Endothelial cell of hepatic sinusoid (primary cell): Measurements from ENCODE around the gene CYB5D1.

Experiments used
- in situ Hi-C: cut with HindIII; loops from 2 replicates; pipeline ENCODE4 v1.10.0; 2017; ENCODE audit warnings: low sequenced_read_pairs

CYB5D1 gene

DNA sequence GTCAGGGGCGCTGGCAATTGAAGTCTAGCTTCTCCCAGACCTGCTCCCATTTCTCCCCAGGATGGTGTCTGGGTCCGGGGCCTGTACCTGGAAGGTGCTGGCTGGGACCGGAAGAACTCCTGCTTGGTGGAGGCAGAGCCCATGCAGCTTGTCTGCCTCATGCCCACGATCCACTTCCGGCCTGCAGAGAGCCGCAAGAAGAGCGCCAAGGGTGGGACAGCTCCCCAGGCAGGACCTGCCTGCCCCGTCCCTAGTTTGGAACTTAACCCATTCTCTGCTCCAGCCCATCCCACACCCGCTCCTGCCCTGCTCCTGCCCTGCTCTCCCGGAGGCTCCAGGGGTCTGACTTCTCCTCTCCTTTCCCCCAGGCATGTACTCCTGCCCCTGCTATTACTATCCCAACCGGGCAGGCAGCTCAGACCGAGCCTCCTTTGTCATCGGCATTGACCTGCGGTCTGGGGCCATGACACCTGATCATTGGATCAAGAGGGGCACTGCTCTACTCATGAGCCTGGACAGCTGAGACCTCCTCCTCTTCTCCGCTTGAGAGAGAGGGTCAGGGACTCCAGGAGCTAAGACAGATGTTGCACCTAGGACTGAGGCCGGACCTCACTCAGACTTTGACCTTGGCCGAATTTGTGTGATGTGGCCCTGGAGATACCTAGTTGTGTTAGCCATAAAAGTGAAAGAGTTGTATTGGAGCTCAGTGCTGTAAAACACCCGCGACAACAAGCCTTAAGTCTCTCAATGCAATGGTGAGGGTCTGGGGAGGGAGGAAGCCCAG is 24.6 kb upstream of the CYB5D1 start:
- in situ Hi-C loops, result no loop called here

DNA sequence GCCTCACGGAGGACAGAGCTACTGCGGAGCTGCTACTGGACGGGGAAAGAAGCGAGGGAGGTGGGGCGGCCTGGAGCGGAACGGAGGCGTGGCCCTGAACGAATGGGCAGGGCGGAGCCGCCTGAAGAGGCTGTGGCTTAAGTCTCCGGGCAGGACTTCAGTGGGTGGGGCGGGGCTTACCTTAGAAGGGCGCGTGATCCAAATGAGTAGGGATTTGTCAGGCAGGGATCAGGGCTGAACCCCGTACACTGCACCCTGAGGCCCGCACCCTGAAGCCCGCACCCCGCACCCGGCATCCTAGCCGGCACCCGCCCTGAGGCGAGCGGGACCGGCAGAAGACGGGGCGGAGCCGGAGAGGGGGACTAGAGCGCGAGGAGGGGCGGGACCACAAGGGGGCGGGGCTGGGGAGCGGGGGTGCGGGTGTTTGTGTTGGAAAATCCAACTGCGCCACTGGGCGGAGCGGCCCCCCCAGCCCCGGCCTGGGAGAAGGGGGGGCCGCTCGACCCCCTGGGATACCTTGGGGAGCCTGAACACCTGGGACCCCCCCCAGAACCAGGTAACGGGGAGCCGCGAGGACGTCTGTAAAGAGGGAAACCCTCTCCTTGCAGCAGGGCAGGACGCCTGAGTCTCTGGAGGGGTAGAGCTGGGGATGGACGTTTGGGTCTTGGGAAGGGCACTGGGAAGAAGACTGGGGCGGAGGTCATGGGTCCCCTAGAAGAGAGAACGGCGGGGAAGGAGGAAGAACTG is 23.8 kb upstream of the CYB5D1 start, which contains the start of gene KDM6B:
KDM6B (plus strand) TSS at position 423 of the 747 bp plus-strand sequence. CDS start 11,338 bp downstream, outside the sequence.
- in situ Hi-C loops, result no loop called here

DNA sequence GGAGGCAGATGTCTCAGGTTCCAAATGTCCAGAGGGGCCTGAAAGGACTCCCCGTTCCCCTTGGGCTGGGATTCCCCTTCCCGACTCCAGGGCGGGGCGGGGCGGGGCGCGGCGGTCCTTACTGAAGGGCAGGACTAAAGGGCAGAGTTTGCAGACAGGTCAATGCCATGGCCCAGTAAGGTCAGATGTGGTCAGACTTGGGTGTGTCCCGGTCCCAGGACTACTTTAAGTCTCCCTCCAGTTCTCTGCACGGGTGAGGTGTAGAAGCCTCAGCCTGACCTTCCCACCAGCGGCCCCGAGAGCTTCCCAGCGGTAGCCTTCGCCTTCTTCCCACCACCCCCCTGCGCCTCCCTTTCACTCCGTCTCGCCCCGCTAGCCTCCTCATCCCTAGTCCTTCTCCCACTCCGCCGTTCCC is 23.3 kb upstream of the CYB5D1 start:
- in situ Hi-C loops, result no loop called here

DNA sequence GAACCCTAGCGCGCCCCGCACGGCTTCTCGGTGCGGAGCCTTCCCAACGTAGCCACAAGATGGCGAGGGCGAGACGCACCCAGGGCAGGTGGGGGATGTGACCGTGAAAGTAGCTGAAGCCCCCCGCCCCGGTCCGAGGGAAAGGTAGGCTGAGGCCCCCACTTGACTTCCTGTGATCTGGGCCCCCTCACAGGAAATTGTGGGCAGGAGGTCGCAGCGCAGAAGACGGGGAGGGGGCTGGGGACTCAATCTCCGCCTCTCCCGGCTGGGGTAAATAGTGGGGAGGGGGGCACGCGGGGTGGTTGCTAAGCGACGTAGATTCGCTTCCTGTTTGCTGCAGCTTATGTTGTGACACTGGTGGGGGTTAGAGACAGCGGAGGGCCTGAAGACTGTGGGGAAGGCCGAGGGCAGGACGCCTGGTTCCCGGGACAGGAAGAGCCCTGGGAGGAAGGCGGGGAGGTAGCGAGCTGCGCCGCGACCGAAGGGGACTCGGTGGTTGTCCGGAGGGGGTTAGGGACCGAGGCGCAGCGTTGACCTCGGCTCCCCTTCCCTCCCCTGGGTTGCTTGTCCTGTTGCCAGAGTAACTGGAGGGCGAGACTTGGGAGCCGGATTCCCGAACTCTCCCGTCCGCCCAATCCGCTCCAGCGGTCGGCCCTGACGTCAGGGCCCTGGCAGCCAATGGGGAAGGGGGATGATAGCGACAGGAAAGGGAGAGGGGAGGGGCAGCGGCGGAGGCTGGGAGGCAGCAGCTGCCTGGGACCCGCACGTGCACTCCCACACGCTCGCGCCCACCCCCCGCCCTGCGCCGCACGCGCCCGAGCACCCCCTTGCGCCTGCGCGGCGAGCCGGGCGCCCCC is 22.6 kb upstream of the CYB5D1 start:
- in situ Hi-C loops, result loop anchor here (5.0 kb wide), 1 partner anchor 53 kb away; no protein-coding TSS in a partner anchor

DNA sequence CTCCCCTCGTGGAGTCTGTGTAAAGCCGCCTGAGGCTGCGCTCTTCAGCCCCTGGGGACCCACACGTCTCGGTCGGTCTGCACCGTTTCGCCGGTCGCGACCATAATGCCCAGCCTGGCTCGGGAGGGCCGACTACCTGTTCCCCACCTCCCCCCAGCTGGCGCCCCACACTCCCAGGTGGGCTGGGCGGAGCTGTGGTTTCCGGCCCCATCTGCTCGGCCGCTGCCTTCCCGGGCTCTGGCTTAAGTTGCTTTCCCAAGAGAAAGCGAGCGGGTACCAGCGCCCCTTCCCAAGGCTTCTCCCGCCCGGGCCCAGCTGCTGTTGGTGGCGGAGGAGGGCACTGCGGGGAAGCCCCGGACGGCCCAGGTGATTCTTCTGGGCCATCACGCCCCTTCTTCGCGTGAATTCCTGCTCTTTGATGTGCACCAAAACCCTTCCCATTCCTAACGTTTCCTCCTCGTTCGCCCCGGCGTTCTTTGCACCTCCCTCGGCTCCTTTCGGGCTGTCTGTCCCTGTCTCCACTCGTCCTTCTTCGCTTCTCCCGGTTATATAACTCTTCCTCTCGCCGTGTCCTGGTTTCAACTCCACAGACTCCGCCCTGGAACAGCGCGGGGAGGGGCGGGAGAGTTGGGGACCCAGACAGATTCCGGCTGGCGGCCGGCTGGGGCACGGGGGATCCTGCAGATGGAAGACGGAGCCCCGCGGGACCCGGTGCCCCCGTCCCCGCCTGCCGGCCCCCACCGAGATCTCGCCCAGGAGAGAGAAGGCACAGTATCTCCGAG is 21.8 kb upstream of the CYB5D1 start:
- in situ Hi-C loops, result loop anchor here (5.0 kb wide), 1 partner anchor 54 kb away; no protein-coding TSS in a partner anchor

DNA sequence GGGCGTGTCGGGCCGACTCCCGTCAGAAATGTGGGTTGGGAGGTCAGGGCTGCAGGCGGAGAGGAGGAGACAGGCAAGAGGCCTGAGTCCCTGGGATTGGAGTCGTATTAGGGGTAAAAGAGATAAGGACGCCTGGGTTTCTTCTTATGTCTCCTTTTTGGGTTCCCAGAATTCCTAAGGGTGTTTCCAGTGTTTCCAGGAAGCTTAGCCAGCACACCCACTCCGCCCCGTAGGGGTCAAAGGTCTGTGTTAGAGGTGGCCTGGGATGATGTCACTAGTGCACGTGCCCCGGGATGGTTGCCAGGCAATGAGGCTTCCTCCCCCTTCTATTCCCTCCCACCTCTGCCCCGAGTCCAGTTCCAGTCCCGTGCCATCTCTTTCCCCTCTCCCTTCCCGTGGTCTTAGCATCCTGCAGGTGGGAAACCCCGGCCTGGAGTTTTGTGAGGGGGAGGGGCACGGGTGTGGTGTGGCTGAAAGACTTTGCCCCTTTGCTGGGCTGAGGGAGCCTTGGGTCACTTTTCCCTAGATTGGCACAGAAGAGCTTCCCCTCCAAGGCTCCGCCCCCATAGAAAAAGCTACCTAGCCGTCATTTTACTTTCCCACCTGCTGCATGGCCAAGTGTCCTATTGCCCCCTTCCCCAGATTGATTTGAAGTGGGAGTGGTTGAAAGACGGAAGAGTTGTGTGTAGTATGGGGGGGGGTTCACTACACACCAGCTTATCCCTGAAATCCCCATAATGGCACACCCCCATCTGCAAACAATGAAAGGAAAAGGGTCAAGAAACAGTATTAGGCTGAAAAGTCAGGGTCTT is 21.0 kb upstream of the CYB5D1 start:
- in situ Hi-C loops, result loop anchor here (5.0 kb wide), 1 partner anchor 55 kb away; no protein-coding TSS in a partner anchor

DNA sequence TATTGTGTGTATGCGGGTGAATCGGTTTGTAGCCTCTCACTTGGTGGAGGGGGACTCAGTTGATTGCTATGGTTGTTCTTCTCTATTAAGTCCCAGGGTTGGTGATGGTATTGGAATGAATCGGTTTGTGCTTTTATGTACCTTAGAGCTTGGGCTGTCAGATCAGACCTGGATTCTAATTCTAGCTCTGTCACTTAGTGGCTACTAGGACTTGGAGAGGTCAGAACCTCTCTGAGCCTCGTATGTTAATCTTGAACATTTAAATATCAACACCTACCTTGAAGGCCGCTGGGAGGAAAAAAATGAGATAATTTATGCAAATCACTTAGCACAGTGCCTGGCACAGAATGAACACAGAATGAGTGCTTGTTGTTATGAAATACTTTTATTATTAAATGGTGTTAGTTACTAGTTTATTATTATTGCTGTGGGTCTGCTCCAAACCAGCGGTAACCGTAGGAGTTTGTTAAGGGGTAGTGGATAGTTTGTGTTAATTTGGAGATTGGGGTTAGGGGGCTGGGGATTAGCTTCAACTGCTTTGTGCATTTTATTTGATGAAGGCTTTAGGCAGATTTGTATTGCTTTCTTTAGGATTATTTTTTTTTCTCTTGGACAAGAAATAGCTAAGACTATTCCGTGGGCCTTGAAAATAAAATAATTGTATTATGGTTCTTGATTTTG is 20.3 kb upstream of the CYB5D1 start:
- in situ Hi-C loops, result loop anchor here (5.0 kb wide), 1 partner anchor 55 kb away; no protein-coding TSS in a partner anchor

DNA sequence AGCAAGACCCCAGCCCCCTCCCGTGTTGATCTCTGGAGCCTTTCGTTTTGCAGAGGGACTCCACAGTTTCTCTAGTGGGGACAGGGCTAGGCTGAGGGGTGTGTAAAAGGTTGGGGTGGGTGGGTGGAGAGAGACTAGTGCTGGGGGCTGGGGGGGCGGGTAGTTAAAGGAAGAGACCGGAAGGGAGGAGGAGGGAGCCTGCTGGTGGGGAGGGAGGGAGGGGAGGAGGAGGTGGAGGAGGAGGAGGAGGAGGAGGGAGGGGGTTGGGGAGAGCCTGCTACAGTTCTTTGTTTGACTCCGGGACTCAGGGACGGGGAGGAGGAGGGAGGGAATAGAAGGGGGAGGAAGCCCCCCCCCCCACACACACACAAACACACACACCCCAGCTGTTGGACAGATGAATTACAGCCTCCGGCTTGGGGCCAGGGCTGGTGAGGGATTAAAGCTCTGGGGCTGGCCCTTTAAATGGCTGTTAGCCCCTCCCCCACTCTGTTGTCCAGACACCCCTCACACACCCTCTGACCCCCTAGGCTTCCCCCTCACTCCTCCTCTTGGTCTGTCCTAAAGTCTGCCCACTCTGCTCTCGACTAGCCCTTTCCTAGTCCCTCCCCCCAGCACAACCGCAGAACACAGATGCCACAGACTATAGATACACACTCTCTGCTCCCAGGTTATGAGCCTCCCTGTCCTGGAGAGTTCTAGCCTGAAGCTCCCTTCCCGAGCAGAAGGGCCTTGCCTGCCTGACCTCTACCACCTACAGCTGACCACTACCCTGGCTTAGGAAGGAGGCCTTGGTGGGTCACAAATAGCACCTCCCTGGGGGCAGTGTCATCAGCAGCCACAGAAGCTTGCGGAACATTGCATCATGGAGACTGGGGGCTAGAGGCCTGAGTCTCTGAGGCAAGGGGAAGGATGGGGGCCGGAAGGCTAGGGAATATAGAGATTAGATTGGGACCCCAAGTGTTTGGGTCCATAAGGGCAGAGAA is 19.4 kb upstream of the CYB5D1 start:
- in situ Hi-C loops, result loop anchor here (5.0 kb wide), 1 partner anchor 56 kb away; no protein-coding TSS in a partner anchor

DNA sequence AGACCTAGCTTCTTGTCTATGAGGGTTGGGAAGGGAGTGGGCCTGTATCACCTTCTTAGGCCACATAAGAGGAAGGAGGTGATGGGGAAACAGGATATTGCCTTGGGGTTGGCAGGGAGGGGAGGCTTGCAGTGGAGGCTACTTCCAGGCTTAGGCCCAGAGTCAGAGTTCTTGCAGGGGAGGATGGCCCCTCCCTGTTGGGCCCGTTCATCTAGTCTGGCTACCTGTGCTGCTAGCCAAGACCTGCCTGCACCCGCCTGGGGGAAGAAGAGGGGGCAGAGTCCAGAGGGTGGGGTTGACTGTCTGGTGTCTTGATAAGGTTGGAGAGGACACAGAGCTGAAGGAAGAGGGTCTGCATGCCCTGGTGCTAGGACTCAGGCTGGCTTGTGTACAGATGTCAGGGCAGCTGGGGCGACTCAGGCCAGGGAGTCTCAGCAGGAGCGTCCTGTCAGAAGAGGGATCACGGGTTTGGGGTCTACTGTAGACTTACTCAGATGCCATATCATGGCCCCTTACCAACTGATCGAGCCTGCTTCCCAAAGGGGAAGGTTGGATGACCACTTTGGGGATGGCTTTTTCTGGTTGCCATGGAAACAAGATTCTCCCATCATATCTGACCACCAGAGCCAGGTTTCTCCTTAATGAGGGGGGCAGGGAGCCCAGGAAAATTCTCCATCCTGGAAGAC is 18.5 kb upstream of the CYB5D1 start:
- in situ Hi-C loops, result loop anchor here (5.0 kb wide), 1 partner anchor 57 kb away; no protein-coding TSS in a partner anchor

DNA sequence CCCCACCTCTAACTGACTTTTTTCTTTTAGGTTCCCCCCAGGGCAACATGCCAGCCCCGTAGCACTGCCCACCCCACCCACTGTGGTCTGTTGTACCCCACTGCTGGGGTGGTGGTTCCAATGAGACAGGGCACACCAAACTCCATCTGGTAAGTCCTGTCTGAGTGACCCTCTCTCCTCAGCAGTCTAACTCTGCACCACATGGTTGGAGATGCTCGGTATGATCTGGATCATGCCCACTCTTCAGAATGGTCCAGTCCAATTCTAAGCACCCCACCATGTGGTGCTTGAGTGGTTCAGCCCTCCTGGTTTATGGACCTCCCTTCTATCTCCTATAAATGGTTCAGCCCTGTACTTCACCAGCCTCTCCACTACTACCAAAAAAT is 17.9 kb upstream of the CYB5D1 start:
- in situ Hi-C loops, result loop anchor here (5.0 kb wide), 1 partner anchor 58 kb away; no protein-coding TSS in a partner anchor

DNA sequence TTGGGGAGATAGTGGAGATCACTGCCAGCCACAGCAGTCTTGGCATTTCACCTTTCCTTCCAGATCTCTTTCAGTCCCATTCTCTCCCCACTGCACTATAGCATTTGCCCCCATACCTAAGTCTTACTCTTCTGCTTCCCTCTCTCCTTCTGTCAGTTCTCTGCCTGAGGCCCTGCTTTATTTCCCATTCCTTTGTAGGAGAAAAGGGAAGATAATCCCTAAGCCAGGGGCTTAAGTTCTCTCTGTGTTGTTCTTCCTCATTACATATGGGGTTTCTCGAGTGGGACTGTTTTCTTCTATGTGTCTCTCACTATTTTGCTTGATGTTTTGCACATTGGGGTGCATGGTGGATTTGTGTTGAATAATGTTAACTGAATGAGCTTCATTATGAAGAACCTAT is 17.4 kb upstream of the CYB5D1 start:
- in situ Hi-C loops, result no loop called here

DNA sequence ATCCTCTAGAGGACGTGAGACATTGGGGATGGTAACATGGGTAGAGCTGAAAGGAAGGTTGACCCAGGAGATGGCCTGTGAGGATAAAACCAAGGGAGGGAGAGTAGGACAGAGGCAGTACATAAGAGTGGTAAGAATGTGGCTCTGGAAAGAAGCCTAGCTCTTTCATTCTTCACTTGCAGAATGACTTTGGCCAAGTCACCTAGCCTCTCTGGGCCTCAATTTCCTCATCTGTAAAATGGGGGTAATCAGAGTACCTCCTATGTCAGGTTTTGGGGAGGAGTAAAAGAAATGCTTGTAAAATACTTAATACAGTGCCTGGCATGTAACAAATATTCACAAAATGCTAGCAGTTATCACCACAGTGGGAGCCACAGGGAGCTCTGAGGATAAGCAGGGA is 16.9 kb upstream of the CYB5D1 start:
- in situ Hi-C loops, result no loop called here

DNA sequence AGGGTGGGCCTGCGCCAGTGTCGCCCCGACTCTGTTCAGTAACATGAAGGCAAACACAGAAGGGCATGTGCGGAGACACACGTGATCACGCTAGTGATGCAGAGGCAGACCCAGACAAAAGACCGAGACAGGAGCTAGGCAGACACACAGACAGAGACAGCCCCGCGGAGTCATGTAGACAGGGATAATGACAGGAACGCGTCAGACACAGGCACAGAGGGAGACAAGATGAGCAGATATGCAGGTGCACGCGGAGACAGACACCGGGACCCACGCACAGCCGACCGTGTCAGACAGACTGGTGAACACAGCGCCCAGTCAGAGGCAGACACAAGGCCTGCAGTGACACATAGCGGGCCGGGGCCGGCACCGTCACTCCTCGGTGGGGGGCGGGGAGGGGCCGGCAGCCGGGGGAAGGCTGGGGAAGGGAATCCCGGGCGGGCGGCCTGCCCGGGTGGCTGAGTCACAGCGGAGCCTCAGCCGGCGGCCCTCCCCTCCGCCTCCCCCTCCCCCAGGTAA is 16.3 kb upstream of the CYB5D1 start:
- in situ Hi-C loops, result no loop called here

DNA sequence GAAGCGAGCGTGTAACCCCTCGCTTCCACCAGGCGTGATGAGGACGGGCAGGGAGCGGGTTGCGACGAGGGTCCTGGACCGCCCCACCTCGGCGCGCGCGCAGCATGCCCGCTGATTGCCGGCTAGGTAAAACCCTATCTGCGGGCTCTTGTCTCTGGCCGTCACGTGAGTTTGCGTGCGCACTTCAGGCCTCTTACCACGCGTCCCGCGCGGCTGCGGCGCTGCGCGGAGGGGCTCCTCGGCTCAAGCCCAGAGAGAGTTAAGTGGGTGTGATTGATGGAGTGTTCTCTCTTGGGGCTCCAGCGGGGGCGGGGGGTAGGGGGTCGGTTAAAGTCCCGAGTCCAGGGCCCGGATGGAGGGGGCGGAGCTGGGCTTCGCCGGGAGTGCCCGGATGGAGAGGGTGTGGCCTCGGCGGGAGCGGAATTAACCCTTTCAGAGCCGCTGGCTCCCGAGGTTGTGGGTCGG is 15.9 kb upstream of the CYB5D1 start:
- in situ Hi-C loops, result no loop called here

DNA sequence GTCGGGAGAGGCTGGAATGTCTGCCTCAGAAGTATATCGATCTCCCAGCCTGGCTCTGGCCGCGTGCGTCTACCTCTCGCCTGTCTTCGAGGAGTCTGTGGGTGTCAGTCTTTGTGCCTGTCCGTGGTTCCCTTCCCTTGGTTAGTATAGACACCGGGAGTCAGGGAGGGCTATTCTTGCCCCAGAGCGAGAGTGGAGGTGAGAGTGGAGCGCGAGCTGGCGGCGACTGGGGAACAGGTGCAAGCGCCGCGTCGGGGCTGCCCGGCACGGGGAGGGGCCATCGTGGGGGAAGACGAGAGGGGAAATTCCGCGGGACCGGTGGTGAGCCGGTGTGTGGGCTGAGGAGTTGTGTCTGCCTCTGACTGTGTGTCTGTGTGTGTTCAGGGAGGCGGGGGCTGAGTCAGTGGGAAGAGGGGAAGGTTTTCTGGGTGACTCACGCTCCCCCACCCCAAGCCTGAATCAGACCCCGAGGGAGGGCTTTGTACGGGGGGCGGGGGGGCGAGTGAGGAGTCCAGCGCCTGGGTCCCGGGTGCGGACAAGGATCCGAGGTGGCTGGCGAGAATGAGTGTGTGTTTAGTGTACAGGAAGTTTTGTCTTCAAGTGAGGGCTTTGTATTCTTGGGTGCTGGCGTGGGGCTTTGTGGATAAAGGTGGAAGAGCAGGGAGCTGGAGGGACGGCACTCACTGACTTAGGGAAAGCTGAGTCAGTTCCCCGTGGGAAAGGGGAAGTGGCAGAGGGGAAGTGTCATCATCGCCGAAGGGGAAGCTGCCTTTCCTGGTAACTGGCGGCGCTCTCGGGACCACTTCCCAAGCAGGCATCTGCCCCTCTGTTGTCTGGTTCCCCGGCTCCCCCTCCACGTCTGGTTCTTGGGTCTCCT is 15.2 kb upstream of the CYB5D1 start:
- in situ Hi-C loops, result no loop called here

DNA sequence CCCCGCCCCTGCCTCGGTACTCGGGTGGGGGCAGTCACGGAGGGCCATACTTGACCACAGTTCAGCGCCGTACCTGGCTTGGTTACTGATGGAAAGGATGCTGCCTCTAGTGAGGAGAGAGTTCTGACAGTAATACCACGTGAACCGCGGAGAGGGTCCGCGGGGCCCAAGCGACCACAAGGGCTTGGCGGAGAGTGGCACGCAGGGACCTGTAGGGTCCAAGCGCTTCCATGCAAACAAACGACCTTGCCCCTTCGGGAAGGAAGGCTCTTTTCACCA is 14.6 kb upstream of the CYB5D1 start:
- in situ Hi-C loops, result no loop called here
